ENCODE data around the gene AKAP8.

The AKAP8 gene

DNA sequence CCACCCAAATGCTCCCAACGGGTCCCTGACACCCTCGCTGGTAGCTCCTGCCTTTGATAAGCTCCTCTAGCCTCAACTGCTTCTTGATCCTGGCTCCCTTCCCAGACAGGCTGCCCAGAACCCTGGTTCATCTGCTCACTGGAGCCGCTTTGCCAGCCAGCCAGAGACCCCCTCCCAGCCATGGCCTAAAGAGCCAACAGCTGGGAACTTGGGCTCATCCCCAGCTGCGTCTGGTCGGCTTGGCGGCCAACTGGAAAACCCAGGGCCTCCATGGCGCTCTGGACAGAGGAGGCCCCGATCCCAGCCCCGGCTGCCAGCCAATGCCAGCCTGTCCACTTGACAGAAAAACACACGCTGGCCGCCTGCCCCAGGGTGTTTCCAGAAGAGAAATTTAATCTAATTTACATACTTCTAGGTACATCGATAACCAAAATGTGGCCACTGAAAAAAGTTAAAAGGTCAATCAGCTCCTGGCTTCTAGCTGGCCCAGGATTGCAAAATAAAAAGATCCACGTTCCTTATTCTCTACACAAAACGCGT lies 42.2 kb upstream of the AKAP8 start:
- H3K27me3 ChIP-seq (ENCODE audit: insufficient read depth, low read length, poor library complexity, severe bottlenecking) = peaks cover 4% of the 10 kb centered on the region
- peaks cover 19% of the 10 kb centered on the region for H3K79me2 ChIP-seq (ENCODE audit: insufficient read depth, low read length)
- peaks cover 47% of the 10 kb centered on the region; the same call in 1 of the 2 replicates for H3K36me3 ChIP-seq (ENCODE audit: insufficient read depth, low read length)
- H3K9ac ChIP-seq (ENCODE audit: low read depth, low read length, poor library complexity, severe bottlenecking) = no peak overlapping the region
- H2AFZ ChIP-seq (ENCODE audit: low read length) = no peak overlapping the region
- no peaks in the 10 kb centered on the region for H3F3A ChIP-seq (ENCODE audit: low read depth)
- peaks cover 18% of the 10 kb centered on the region for H4K20me1 ChIP-seq (ENCODE audit: insufficient read depth, low read length, poor library complexity, severe bottlenecking)
- H3K4me3 ChIP-seq (ENCODE audit: low read length, poor library complexity, severe bottlenecking) = no peak overlapping the region
- H3K9me3 ChIP-seq (ENCODE audit: insufficient read depth, low read depth, low read length) = no peaks in the 10 kb centered on the region
- H3K9me2 ChIP-seq (replicated peaks; ENCODE audit: low read depth, low read length) = no peaks in the 10 kb centered on the region
- peaks cover 13% of the 10 kb centered on the region for H3K4me1 ChIP-seq (ENCODE audit: insufficient read depth, low read length, poor library complexity, severe bottlenecking)
- H3K4me2 ChIP-seq (ENCODE audit: low read depth, low read length, poor library complexity, severe bottlenecking) = no peak overlapping the region
- TF ChIP-seq, protein P1, sequence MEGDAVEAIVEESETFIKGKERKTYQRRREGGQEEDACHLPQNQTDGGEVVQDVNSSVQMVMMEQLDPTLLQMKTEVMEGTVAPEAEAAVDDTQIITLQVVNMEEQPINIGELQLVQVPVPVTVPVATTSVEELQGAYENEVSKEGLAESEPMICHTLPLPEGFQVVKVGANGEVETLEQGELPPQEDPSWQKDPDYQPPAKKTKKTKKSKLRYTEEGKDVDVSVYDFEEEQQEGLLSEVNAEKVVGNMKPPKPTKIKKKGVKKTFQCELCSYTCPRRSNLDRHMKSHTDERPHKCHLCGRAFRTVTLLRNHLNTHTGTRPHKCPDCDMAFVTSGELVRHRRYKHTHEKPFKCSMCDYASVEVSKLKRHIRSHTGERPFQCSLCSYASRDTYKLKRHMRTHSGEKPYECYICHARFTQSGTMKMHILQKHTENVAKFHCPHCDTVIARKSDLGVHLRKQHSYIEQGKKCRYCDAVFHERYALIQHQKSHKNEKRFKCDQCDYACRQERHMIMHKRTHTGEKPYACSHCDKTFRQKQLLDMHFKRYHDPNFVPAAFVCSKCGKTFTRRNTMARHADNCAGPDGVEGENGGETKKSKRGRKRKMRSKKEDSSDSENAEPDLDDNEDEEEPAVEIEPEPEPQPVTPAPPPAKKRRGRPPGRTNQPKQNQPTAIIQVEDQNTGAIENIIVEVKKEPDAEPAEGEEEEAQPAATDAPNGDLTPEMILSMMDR (conservative IDR thresholded peaks at IDR 0.05; ENCODE audit: low read length) = no peak
- TF ChIP-seq EZH2phosphoT487 (IDR thresholded peaks at IDR 0.05; ENCODE audit: borderline replicate concordance) = no peak

DNA sequence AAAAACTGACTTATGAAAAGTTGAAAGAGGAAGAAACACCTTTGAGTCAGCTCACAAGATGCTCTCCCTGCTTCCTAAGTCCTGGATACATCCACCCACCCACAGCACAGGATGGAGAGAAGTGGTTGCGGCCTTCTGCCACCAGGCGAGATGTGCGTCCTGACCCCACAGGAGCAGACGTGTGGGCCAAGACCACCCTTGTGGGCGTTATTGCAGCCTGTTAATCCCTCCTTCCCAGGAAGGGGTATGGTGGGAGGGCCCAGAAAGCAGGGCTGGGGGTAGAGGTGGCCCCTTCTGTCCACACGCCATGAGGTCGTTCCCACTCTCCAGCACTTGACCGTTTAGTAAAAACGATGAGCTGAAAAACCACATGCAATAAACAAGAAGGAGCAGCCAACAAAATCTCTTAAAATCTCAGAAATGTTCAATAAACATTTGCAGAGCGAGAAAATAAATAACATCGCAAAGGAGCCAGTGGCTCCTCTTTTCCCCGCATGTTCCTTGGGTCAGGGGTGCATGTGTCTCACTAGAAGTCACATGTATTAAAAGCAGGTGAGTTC lies 41.6 kb upstream of the AKAP8 start:
- H3K27me3 ChIP-seq (ENCODE audit: insufficient read depth, low read length, poor library complexity, severe bottlenecking) = peaks cover 4% of the 10 kb centered on the region
- no peak overlapping the region for H3K4me3 ChIP-seq (ENCODE audit: low read length, poor library complexity, severe bottlenecking)
- TF ChIP-seq, protein P1 (conservative IDR thresholded peaks at IDR 0.05; ENCODE audit: low read length) = no peak
- TF ChIP-seq EZH2phosphoT487 (IDR thresholded peaks at IDR 0.05; ENCODE audit: borderline replicate concordance) = no peak
- H3K4me1 ChIP-seq (ENCODE audit: insufficient read depth, low read length, poor library complexity, severe bottlenecking) = peaks cover 19% of the 10 kb centered on the region
- no peak overlapping the region for H2AFZ ChIP-seq (ENCODE audit: low read length)
- H3K79me2 ChIP-seq (ENCODE audit: insufficient read depth, low read length) = peaks cover 25% of the 10 kb centered on the region
- H3K9me3 ChIP-seq (ENCODE audit: insufficient read depth, low read depth, low read length) = no peaks in the 10 kb centered on the region
- H3K9me2 ChIP-seq (replicated peaks; ENCODE audit: low read depth, low read length) = no peaks in the 10 kb centered on the region
- peaks cover 41% of the 10 kb centered on the region; the same call in 1 of the 2 replicates for H3K36me3 ChIP-seq (ENCODE audit: insufficient read depth, low read length)
- H4K20me1 ChIP-seq (ENCODE audit: insufficient read depth, low read length, poor library complexity, severe bottlenecking) = peaks cover 24% of the 10 kb centered on the region
- H3K9ac ChIP-seq (ENCODE audit: low read depth, low read length, poor library complexity, severe bottlenecking) = no peak overlapping the region
- H3K4me2 ChIP-seq (ENCODE audit: low read depth, low read length, poor library complexity, severe bottlenecking) = no peak overlapping the region
- no peaks in the 10 kb centered on the region for H3F3A ChIP-seq (ENCODE audit: low read depth)

DNA sequence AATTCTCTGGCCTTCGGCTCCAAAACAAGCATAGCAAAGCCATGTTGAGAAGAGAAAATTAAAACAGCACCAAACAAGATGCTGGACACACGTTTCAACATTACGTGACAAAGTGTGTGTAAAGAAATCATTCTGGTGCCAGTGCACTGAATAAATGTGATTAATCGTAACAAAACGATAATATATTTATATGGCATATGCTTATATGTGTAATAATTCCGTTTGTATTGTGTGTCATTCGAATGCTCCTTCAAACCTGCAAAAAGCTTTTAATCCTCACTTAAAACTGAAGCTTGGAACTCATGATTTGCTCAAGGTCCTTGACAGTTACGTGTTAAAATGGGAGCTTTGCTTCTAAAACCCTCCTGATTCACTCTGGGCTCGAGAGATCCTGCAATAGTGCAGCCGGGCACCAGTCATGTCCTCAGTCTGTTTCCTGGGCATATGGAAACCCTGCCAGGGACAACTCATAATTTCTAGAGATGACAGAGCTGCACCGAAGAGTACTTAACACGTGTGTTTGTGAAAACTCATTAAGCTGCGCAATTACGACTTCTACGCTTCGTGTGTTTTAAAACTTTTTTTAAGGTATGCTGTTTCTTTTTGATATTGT lies 39.9 kb upstream of the AKAP8 start:
- Histone ChIP-seq H3K36me3 (ENCODE audit: insufficient read depth, low read length) (peaks cover 27% of the 10 kb centered on the region; the same call in 1 of the 2 replicates), H3K4me2 (ENCODE audit: low read depth, low read length, poor library complexity, severe bottlenecking) (no peak overlapping the region), H3K9me2 (replicated peaks; ENCODE audit: low read depth, low read length) (no peaks in the 10 kb centered on the region), H3K9me3 (ENCODE audit: insufficient read depth, low read depth, low read length) (no peaks in the 10 kb centered on the region), H3K27me3 (ENCODE audit: insufficient read depth, low read length, poor library complexity, severe bottlenecking) (peaks cover 4% of the 10 kb centered on the region), H2AFZ (ENCODE audit: low read length) (no peak overlapping the region), H3K4me3 (ENCODE audit: low read length, poor library complexity, severe bottlenecking) (no peak overlapping the region), H3K9ac (ENCODE audit: low read depth, low read length, poor library complexity, severe bottlenecking) (no peak overlapping the region), H3K4me1 (ENCODE audit: insufficient read depth, low read length, poor library complexity, severe bottlenecking) (peaks cover 28% of the 10 kb centered on the region), H3F3A (ENCODE audit: low read depth) (no peaks in the 10 kb centered on the region), H4K20me1 (ENCODE audit: insufficient read depth, low read length, poor library complexity, severe bottlenecking) (peaks cover 36% of the 10 kb centered on the region), H3K79me2 (ENCODE audit: insufficient read depth, low read length) (peaks cover 42% of the 10 kb centered on the region)
- TF ChIP-seq EZH2phosphoT487 (IDR thresholded peaks at IDR 0.05; ENCODE audit: borderline replicate concordance) = no peak
- TF ChIP-seq, protein P1 (conservative IDR thresholded peaks at IDR 0.05; ENCODE audit: low read length) = no peak; the same call in none of the 2 replicates

Measured in Loucy (cell line).